ENCODE results near the gene PCCA.

DNA sequence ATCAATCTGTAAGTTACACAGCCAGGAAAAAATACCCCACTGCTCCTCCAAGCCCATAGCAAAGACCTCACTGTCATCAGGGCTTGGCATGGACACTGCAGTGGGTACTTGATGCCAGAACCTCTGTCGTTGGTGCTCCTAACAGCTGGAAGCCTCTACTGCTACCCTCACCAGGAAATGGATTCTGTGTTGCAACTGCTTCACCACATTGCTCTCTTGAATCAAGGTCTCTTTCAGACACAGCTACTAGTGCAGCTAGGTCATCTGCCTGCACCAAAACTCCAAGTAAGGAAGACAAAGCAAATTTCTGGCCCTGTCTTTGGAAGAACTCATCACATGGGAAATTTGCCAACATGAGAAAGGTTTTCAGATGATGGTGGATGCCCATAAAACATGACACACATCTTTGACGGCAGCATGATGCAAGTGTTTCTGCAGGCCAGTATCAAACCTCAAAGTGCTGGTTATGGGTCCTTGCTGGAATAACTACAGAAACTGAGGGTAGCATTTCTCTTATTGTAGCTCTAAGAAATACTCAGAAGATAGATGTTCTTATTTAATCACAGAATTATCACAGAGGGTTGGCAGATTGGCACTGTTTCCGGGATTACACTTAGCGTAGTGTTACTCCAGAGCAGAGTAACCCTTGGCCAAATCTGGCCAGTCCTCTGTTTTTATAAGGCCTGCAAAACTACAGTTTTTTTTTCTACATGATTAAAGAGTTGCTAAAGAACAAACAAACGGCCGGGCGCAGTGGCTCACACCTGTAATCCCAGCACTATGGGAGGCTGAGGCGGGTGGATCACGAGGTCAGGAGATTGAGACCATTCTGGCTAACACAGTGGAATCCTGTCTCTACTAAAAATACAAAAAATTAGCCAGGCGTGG, 12.9 kb upstream of the PCCA start:
- TF ChIP-seq POLR2A (IDR thresholded peaks at IDR 0.05) = no peak
- TF ChIP-seq, protein P1, sequence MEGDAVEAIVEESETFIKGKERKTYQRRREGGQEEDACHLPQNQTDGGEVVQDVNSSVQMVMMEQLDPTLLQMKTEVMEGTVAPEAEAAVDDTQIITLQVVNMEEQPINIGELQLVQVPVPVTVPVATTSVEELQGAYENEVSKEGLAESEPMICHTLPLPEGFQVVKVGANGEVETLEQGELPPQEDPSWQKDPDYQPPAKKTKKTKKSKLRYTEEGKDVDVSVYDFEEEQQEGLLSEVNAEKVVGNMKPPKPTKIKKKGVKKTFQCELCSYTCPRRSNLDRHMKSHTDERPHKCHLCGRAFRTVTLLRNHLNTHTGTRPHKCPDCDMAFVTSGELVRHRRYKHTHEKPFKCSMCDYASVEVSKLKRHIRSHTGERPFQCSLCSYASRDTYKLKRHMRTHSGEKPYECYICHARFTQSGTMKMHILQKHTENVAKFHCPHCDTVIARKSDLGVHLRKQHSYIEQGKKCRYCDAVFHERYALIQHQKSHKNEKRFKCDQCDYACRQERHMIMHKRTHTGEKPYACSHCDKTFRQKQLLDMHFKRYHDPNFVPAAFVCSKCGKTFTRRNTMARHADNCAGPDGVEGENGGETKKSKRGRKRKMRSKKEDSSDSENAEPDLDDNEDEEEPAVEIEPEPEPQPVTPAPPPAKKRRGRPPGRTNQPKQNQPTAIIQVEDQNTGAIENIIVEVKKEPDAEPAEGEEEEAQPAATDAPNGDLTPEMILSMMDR (IDR thresholded peaks at IDR 0.05) = no peak

All from adrenal gland (tissue), 5 donors.